ENCODE measurements around the gene PIGV. TPM values are rescaled to one million over a fixed set of nuclear protein-coding genes. Genes with fewer than 3 reads are reported as not detected.

Gene PIGV
- total RNA-seq, 1 donor: 16.8 TPM

GRCh38 chr1:26785611-26786436 is 1.9 kb upstream of the PIGV start:
- no peak overlapping the region for H3K4me3 ChIP-seq (ENCODE audit: low read depth, low read length)
- peak; percentile 45 for DNase-seq (ENCODE audit: low read depth)
- no peak for TF ChIP-seq CTCF (IDR thresholded peaks at IDR 0.05; ENCODE audit: insufficient read depth, low read depth, low read length)

DNA sequence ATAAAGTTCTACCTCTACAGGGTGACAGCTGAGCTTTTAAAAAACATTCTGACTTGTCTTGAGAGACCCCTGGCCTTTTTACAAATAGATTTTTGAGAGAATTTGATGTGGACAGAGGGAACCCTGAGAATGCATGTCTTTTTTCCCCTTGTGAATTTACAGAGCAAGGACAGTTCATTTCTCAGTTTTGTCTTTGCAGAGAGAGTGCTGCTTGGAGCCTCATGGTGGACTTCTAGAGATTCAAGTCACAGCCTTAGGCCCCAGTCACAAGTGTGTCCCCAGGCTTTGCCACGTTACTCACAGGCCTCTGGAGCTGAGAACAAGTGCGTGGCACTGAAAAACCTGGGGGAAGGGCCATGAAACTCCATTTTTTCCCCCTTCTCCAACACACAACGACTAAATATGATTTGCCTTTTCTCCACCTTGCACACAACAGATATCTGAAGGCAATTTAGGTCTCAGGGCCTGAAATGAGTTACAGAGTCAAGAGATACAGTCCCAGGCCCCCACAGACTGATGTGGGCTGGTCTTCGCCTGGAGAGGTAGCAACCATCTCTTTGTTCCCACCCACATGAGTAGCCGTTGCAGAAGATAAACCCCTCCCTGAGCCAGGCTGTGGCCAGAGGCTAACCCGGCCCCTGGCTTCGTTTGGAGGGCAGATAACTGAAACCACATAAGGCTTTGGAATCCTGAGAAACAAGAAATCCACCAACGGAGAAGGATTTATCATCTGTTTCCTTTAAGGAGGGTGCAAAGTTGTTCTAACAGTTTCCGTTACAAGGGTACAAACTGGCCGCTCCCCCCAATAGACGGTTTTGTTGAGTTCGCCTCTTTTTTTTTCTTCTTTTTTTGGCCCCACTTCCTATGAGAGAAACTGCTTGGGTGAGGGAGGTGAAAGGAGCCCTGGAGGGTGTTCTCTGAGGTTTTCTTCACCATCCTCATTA is 1.0 kb upstream of the PIGV start:
- DNase-seq (ENCODE audit: low read depth): peak; percentile 93
- no peak for TF ChIP-seq CTCF (IDR thresholded peaks at IDR 0.05; ENCODE audit: insufficient read depth, low read depth, low read length)
- H3K4me3 ChIP-seq (ENCODE audit: low read depth, low read length): peak overlapping the region; percentile 78

DNA sequence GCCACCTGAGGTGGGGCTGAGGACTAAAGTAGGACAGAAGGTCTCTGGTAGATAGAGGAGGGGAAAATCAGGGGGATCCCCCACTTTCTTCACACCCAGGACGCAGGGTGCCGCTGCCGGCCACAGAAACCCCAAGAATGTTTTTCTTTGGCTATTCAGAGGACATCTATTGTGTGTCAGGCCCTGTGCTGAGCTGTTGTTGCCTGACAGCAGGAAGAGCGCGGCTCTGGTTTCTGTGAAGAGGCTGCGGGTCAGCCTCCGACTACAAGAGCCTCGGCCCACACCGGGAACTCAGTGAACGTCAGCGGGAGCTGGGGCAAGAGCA is 407 bp upstream of the PIGV start:
- peak; percentile 64 for DNase-seq (ENCODE audit: low read depth)
- H3K4me3 ChIP-seq (ENCODE audit: low read depth, low read length): peak overlapping the region; percentile 78
- no peak for TF ChIP-seq CTCF (IDR thresholded peaks at IDR 0.05; ENCODE audit: insufficient read depth, low read depth, low read length)

GRCh38 chr1:26788515-26788785 is 700 bp downstream of the PIGV start:
- DNase-seq (ENCODE audit: low read depth): no peak
- no peak for TF ChIP-seq CTCF (IDR thresholded peaks at IDR 0.05; ENCODE audit: insufficient read depth, low read depth, low read length)
- peak overlapping the region; percentile 78 for H3K4me3 ChIP-seq (ENCODE audit: low read depth, low read length)

DNA sequence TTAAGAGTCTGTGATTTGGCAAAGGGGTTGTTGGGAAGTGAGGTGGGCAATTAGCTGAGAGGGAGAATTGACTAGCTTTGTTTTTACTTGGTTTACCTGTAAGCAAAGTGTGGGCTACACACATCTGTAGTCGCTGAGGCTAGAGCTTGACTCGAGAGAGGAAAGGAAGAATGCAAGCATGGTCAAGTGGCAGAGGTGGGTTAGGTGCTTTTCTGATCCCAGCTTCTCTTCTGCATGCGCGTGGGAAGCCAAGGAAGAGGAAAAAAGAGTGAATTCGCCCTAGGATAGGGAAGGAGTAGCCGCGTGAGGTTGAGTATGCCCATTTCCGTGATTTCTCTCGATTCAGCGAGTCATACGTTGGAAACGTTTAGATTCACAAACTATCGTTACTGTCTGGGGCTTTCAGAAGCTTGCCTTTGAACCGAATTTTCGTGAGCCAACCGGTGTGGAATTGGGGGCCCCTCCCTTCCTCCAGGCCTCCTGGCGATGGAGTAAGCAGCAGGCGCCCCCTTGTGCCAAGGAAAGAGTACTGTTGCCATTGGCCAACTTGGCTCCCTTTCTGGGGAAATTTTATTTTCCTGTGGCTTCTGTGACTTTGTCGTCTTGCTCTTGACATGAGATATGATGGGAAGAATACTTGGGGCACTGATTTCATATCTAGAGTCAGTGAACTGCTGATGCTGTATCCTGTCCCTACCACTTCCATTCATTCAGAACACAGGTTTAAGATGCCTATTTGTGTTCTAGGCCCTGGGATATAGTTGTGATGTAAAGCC is 1.3 kb downstream of the PIGV start:
- DNase-seq (ENCODE audit: low read depth): peak; percentile 87
- peak overlapping the region; percentile 78 for H3K4me3 ChIP-seq (ENCODE audit: low read depth, low read length)
- TF ChIP-seq CTCF (IDR thresholded peaks at IDR 0.05; ENCODE audit: insufficient read depth, low read depth, low read length): peak; percentile 98

DNA sequence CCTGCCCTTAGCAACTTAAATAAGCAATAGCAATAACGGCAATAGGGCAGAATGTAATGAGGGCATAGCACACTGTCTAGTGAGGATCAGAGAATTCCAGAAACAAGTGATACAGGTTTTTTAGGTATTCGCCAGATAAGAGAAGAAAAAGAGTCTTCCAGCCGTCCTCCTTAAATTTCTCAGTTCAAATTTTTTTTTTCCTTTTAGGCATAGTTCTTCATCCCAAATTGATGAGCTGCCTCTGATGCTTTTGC is 1.8 kb downstream of the PIGV start:
- no peak overlapping the region for H3K4me3 ChIP-seq (ENCODE audit: low read depth, low read length)
- no peak for TF ChIP-seq CTCF (IDR thresholded peaks at IDR 0.05; ENCODE audit: insufficient read depth, low read depth, low read length)
- DNase-seq (ENCODE audit: low read depth): no peak
